DND-41 (cell line): ENCODE measurements around the gene AVEN.

Experiments used
- ATAC-seq: fragments of 200-7000 bp; cut with Tn5 transposase; 3 replicates; pipeline ENCODE4 v1.9.1; 2021; ENCODE audit warnings: low read depth; ENCODE audit not compliant: insufficient read depth
- DNase-seq: peaks from one replicate; pipeline ENCODE4 v3.0.0-alpha.2; 2020
- H2AFZ ChIP-seq: 2 replicates; pipeline ENCODE4 v1.6.0; 2012; ENCODE audit warnings: low read depth, low read length
- H3K27ac ChIP-seq: 2 replicates; pipeline ENCODE4 v1.5.1; 2012; ENCODE audit warnings: low read length, inconsistent platforms
- H3K27me3 ChIP-seq: fragments of 200-600 bp; sonication (generic); 2 replicates; pipeline ENCODE4 v1.6.0; 2012; ENCODE audit warnings: low read length, mild to moderate bottlenecking, inconsistent platforms; ENCODE audit not compliant: insufficient read depth, poor library complexity
- H3K36me3 ChIP-seq: 2 replicates; pipeline ENCODE4 v1.5.1; 2012; ENCODE audit warnings: low read length, inconsistent platforms; ENCODE audit not compliant: insufficient read depth
- H3K4me1 ChIP-seq: 2 replicates; pipeline ENCODE4 v1.5.1; 2012; ENCODE audit warnings: mild to moderate bottlenecking, low read length; ENCODE audit not compliant: insufficient read depth
- H3K4me2 ChIP-seq: 2 replicates; pipeline ENCODE4 v1.6.0; 2012; ENCODE audit warnings: mild to moderate bottlenecking, moderate library complexity, low read length, inconsistent platforms; ENCODE audit not compliant: insufficient read depth
- H3K4me3 ChIP-seq, 2 experiments: fragments of 200-600 bp in 1 of 2; shearing (Covaris generic) in 1 of 2; 2 replicates each; pipeline ENCODE4 v1.5.1; 2012 to 2016; ENCODE audit warnings: inconsistent platforms in 2 of 2, low read length in 2 of 2, mild to moderate bottlenecking in 2 of 2, low read depth in 1 of 2, moderate library complexity in 1 of 2
- H3K79me2 ChIP-seq: 2 replicates; pipeline ENCODE4 v1.6.0; 2012; ENCODE audit warnings: low read length, inconsistent platforms; ENCODE audit not compliant: insufficient read depth
- H3K9ac ChIP-seq: 2 replicates; pipeline ENCODE4 v1.6.0; 2012; ENCODE audit warnings: low read depth, mild to moderate bottlenecking, inconsistent platforms, low read length, moderate library complexity
- H3K9me3 ChIP-seq: 2 replicates; pipeline ENCODE4 v1.5.1; 2012; ENCODE audit warnings: low read length, moderate library complexity, mild to moderate bottlenecking, inconsistent platforms; ENCODE audit not compliant: insufficient read depth, severe bottlenecking
- H4K20me1 ChIP-seq: 2 replicates; pipeline ENCODE4 v1.6.0; 2012; ENCODE audit warnings: low read length; ENCODE audit not compliant: insufficient read depth
- CTCF ChIP-seq: IDR thresholded peaks from 2 replicates; pipeline ENCODE4 v1.5.1; 2012; ENCODE audit warnings: borderline replicate concordance, low read length, moderate library complexity, mild to moderate bottlenecking; ENCODE audit not compliant: poor library complexity, severe bottlenecking; ENCODE audit errors: extremely low read depth
- EZH2 ChIP-seq: IDR thresholded peaks from 3 replicates; pipeline ENCODE4 v1.6.1; 2012; ENCODE audit warnings: borderline replicate concordance, low read depth, mild to moderate bottlenecking, moderate library complexity, low read length, inconsistent platforms; ENCODE audit not compliant: severe bottlenecking

Gene AVEN

GRCh38 chr15:33987444-33987843, 51.6 kb downstream of the AVEN start:
- H4K20me1 ChIP-seq, result no peaks in the 10 kb centered on the region
- no peak overlapping the region for H3K4me3 ChIP-seq
- H3K36me3 ChIP-seq, result no peaks in the 10 kb centered on the region
- H3K27me3 ChIP-seq, result no peaks in the 10 kb centered on the region
- no peak overlapping the region for H2AFZ ChIP-seq
- H3K4me1 ChIP-seq, result no peaks in the 10 kb centered on the region
- H3K9ac ChIP-seq, result no peak overlapping the region
- H3K79me2 ChIP-seq, result no peaks in the 10 kb centered on the region
- no peak overlapping the region for H3K4me2 ChIP-seq
- no peaks in the 10 kb centered on the region for H3K9me3 ChIP-seq
- no peak for TF ChIP-seq CTCF
- TF ChIP-seq EZH2, result no peak
- DNase-seq (no peak), ATAC-seq (no peak)
- no peak overlapping the region for H3K27ac ChIP-seq

GRCh38 chr15:33985751-33986150, 53.3 kb downstream of the AVEN start:
- no peaks in the 10 kb centered on the region for H3K9me3 ChIP-seq
- H4K20me1 ChIP-seq, result no peaks in the 10 kb centered on the region
- ATAC-seq (no peak), DNase-seq (no peak)
- TF ChIP-seq EZH2, result no peak
- TF ChIP-seq CTCF, result no peak
- no peak overlapping the region for H3K4me3 ChIP-seq
- H3K4me2 ChIP-seq, result no peak overlapping the region
- no peak overlapping the region for H3K9ac ChIP-seq
- H3K27me3 ChIP-seq, result no peaks in the 10 kb centered on the region
- no peaks in the 10 kb centered on the region for H3K79me2 ChIP-seq
- no peak overlapping the region for H3K27ac ChIP-seq
- no peak overlapping the region for H2AFZ ChIP-seq
- no peaks in the 10 kb centered on the region for H3K36me3 ChIP-seq
- H3K4me1 ChIP-seq, result no peaks in the 10 kb centered on the region

- DNase-seq (no peak), ATAC-seq (no peak)
- no peaks in the 10 kb centered on the region for H3K36me3 ChIP-seq
- H3K4me3 ChIP-seq, result no peak overlapping the region
- H2AFZ ChIP-seq, result no peak overlapping the region
- H4K20me1 ChIP-seq, result no peaks in the 10 kb centered on the region
- TF ChIP-seq EZH2, result no peak
- TF ChIP-seq CTCF, result no peak
- H3K4me2 ChIP-seq, result no peak overlapping the region
- H3K9ac ChIP-seq, result no peak overlapping the region
- H3K27me3 ChIP-seq, result no peaks in the 10 kb centered on the region
- H3K9me3 ChIP-seq, result no peaks in the 10 kb centered on the region
- no peaks in the 10 kb centered on the region for H3K4me1 ChIP-seq
- H3K79me2 ChIP-seq, result no peaks in the 10 kb centered on the region
- no peak overlapping the region for H3K27ac ChIP-seq
Measured at GRCh38 chr15:33985287-33985686, 53.7 kb downstream of the AVEN start.

- H4K20me1 ChIP-seq, result no peaks in the 10 kb centered on the region
- no peaks in the 10 kb centered on the region for H3K36me3 ChIP-seq
- H3K4me3 ChIP-seq, result no peak overlapping the region
- ATAC-seq (no peak), DNase-seq (no peak)
- H3K9ac ChIP-seq, result no peak overlapping the region
- no peaks in the 10 kb centered on the region for H3K9me3 ChIP-seq
- H3K4me2 ChIP-seq, result no peak overlapping the region
- H3K27me3 ChIP-seq, result no peaks in the 10 kb centered on the region
- no peak for TF ChIP-seq EZH2
- TF ChIP-seq CTCF, result no peak
- no peaks in the 10 kb centered on the region for H3K79me2 ChIP-seq
- no peaks in the 10 kb centered on the region for H3K4me1 ChIP-seq
- H2AFZ ChIP-seq, result no peak overlapping the region
- no peak overlapping the region for H3K27ac ChIP-seq
Measured at GRCh38 chr15:33982516-33982915, 56.5 kb downstream of the AVEN start.
